Measurements from ENCODE around the gene MUC4. TPM values are rescaled to one million over a fixed set of nuclear protein-coding genes. Genes with fewer than 3 reads are reported as not detected.
"Not testable (repeated sequence)": the region's sequence is repeated elsewhere in the genome, so short reads cannot be mapped to it uniquely, and the experiment has no call there.

Gene MUC4
- total RNA-seq, 2 experiments from 2014 or later = 0.02 TPM; not detected in 1

GRCh38 chr3:195817578-195818135 lies 5.9 kb upstream of the MUC4 start:
- Mint-ChIP-seq H3K4me3 (no peak overlapping the region), H3K27me3 (ENCODE audit: low read depth) (no peaks in the 10 kb centered on the region), H3K4me1 (ENCODE audit: low read depth) (no peaks in the 10 kb centered on the region), H3K9me3 (no peaks in the 10 kb centered on the region), H3K36me3 (ENCODE audit: low read depth) (no peaks in the 10 kb centered on the region), H3K27ac (no peak overlapping the region)
- no peak for DNase-seq
- CTCF ChIA-PET = interaction anchor here (0.7 kb wide), 1 partner anchor 143 kb away, joined by 3 read pairs; no protein-coding TSS in a partner anchor
- intact Hi-C loops (cut with micrococcal nuclease) = no loop called here

GRCh38 chr3:195816276-195816913 lies 4.7 kb upstream of the MUC4 start:
- intact Hi-C loops (cut with micrococcal nuclease); H3K4me1 Mint-ChIP-seq (ENCODE audit: low read depth); H3K9me3 Mint-ChIP-seq; H3K27me3 Mint-ChIP-seq (ENCODE audit: low read depth); H3K27ac Mint-ChIP-seq; DNase-seq; H3K4me3 Mint-ChIP-seq; CTCF ChIA-PET; H3K36me3 Mint-ChIP-seq (ENCODE audit: low read depth): not testable (repeated sequence)

- Mint-ChIP-seq H3K9me3 (no peaks in the 10 kb centered on the region), H3K27me3 (ENCODE audit: low read depth) (no peaks in the 10 kb centered on the region), H3K4me3 (no peak overlapping the region), H3K4me1 (ENCODE audit: low read depth) (no peaks in the 10 kb centered on the region), H3K36me3 (ENCODE audit: low read depth) (no peaks in the 10 kb centered on the region), H3K27ac (no peak overlapping the region)
- CTCF ChIA-PET = interaction anchor here (0.6 kb wide), 1 partner anchor 257 kb away, joined by 6 read pairs; no protein-coding TSS in a partner anchor
- intact Hi-C loops (cut with micrococcal nuclease) = no loop called here
- no peak for DNase-seq
Observed at GRCh38 chr3:195815169-195815771, 3.5 kb upstream of the MUC4 start.

- CTCF ChIA-PET = interaction anchor here (0.8 kb wide), 1 partner anchor 11 kb away, joined by 3 read pairs; no protein-coding TSS in a partner anchor
- Mint-ChIP-seq H3K27ac (no peak overlapping the region), H3K9me3 (no peaks in the 10 kb centered on the region), H3K36me3 (ENCODE audit: low read depth) (no peaks in the 10 kb centered on the region), H3K4me3 (no peak overlapping the region), H3K27me3 (ENCODE audit: low read depth) (no peaks in the 10 kb centered on the region), H3K4me1 (ENCODE audit: low read depth) (no peaks in the 10 kb centered on the region)
- intact Hi-C loops (cut with micrococcal nuclease) = no loop called here
- DNase-seq = no peak
Observed at GRCh38 chr3:195813916-195814640, 2.3 kb upstream of the MUC4 start.

- no peak overlapping the region for H3K27ac Mint-ChIP-seq
- no peak overlapping the region for H3K4me3 Mint-ChIP-seq
- DNase-seq = no peak
- H3K36me3 Mint-ChIP-seq (ENCODE audit: low read depth) = no peaks in the 10 kb centered on the region
- H3K9me3 Mint-ChIP-seq = no peaks in the 10 kb centered on the region
- H3K27me3 Mint-ChIP-seq (ENCODE audit: low read depth) = no peaks in the 10 kb centered on the region
- intact Hi-C loops (cut with micrococcal nuclease) = no loop called here
- H3K4me1 Mint-ChIP-seq (ENCODE audit: low read depth) = no peaks in the 10 kb centered on the region
- CTCF ChIA-PET = interaction anchor here (1.9 kb wide), 1 partner anchor 39 kb away, joined by 7 read pairs; no protein-coding TSS in a partner anchor
Observed at GRCh38 chr3:195812366-195812765, 637 bp upstream of the MUC4 start.

GRCh38 chr3:195810455-195810845 lies 1.3 kb downstream of the MUC4 start:
- Mint-ChIP-seq H3K27me3 (ENCODE audit: low read depth) (no peaks in the 10 kb centered on the region), H3K9me3 (no peaks in the 10 kb centered on the region), H3K4me1 (ENCODE audit: low read depth) (peaks cover 6% of the 10 kb centered on the region), H3K27ac (no peak overlapping the region), H3K4me3 (no peak overlapping the region), H3K36me3 (ENCODE audit: low read depth) (no peaks in the 10 kb centered on the region)
- no peak for DNase-seq
- CTCF ChIA-PET = interaction anchor here (1.9 kb wide), 1 partner anchor 40 kb away, joined by 7 read pairs; no protein-coding TSS in a partner anchor
- intact Hi-C loops (cut with micrococcal nuclease) = no loop called here

- Mint-ChIP-seq H3K27me3 (ENCODE audit: low read depth) (no peaks in the 10 kb centered on the region), H3K27ac (no peak overlapping the region)
- CTCF ChIA-PET = no interaction called here
Observed at GRCh38 chr3:195809796-195810454, 1.8 kb downstream of the MUC4 start.

GRCh38 chr3:195809291-195809785 lies 2.4 kb downstream of the MUC4 start:
- Mint-ChIP-seq H3K27me3 (ENCODE audit: low read depth) (no peaks in the 10 kb centered on the region), H3K27ac (no peak overlapping the region), H3K4me1 (ENCODE audit: low read depth) (peaks cover 15% of the 10 kb centered on the region), H3K36me3 (ENCODE audit: low read depth) (no peaks in the 10 kb centered on the region), H3K9me3 (no peaks in the 10 kb centered on the region), H3K4me3 (no peak overlapping the region)
- intact Hi-C loops (cut with micrococcal nuclease) = no loop called here
- CTCF ChIA-PET = no interaction called here
- DNase-seq = no peak

More at GRCh38 chr3:195809796-195810454, 1.8 kb downstream of the MUC4 start:
- no peaks in the 10 kb centered on the region for H3K36me3 Mint-ChIP-seq (ENCODE audit: low read depth)
- peaks cover 11% of the 10 kb centered on the region for H3K4me1 Mint-ChIP-seq (ENCODE audit: low read depth)
- intact Hi-C loops (cut with micrococcal nuclease) = no loop called here
- no peaks in the 10 kb centered on the region for H3K9me3 Mint-ChIP-seq
- DNase-seq = no peak
- no peak overlapping the region for H3K4me3 Mint-ChIP-seq

- H3K36me3 Mint-ChIP-seq (ENCODE audit: low read depth) = no peaks in the 10 kb centered on the region
- no peaks in the 10 kb centered on the region for H3K27me3 Mint-ChIP-seq (ENCODE audit: low read depth)
- peaks cover 21% of the 10 kb centered on the region for H3K4me1 Mint-ChIP-seq (ENCODE audit: low read depth)
- H3K27ac Mint-ChIP-seq = no peak overlapping the region
- no peak overlapping the region for H3K4me3 Mint-ChIP-seq
- no peak for DNase-seq
- no peaks in the 10 kb centered on the region for H3K9me3 Mint-ChIP-seq
- CTCF ChIA-PET = no interaction called here
- intact Hi-C loops (cut with micrococcal nuclease) = no loop called here
Observed at GRCh38 chr3:195808741-195809290, 2.9 kb downstream of the MUC4 start.

GRCh38 chr3:195807681-195808121 lies 4.0 kb downstream of the MUC4 start:
- intact Hi-C loops (cut with micrococcal nuclease) = no loop called here
- H3K27me3 Mint-ChIP-seq (ENCODE audit: low read depth) = no peaks in the 10 kb centered on the region
- no peaks in the 10 kb centered on the region for H3K36me3 Mint-ChIP-seq (ENCODE audit: low read depth)
- no peak overlapping the region for H3K27ac Mint-ChIP-seq
- no peak overlapping the region for H3K4me3 Mint-ChIP-seq
- CTCF ChIA-PET = interaction anchor here (0.7 kb wide), 1 partner anchor 73 kb away, joined by 3 read pairs; no protein-coding TSS in a partner anchor
- no peak for DNase-seq
- H3K4me1 Mint-ChIP-seq (ENCODE audit: low read depth) = peaks cover 31% of the 10 kb centered on the region
- no peaks in the 10 kb centered on the region for H3K9me3 Mint-ChIP-seq

- no peak overlapping the region for H3K4me3 Mint-ChIP-seq
- H3K27ac Mint-ChIP-seq = no peak overlapping the region
- CTCF ChIA-PET = interaction anchor here (0.8 kb wide), 1 partner anchor 43 kb away, joined by 3 read pairs; no protein-coding TSS in a partner anchor
- peaks cover 39% of the 10 kb centered on the region for H3K4me1 Mint-ChIP-seq (ENCODE audit: low read depth)
- intact Hi-C loops (cut with micrococcal nuclease) = no loop called here
- no peaks in the 10 kb centered on the region for H3K9me3 Mint-ChIP-seq
- H3K36me3 Mint-ChIP-seq (ENCODE audit: low read depth) = no peaks in the 10 kb centered on the region
- no peak for DNase-seq
- no peaks in the 10 kb centered on the region for H3K27me3 Mint-ChIP-seq (ENCODE audit: low read depth)
Observed at GRCh38 chr3:195806916-195807231, 4.9 kb downstream of the MUC4 start.

Data from activated naive CD4-positive, alpha-beta T cell treated with anti-CD3 and anti-CD28 coated beads for 36 hours (primary cell).